HG03521 (cell line): Measurements from ENCODE around the gene NPM1.

Source experiments
- ATAC-seq: cut with Tn5 transposase; IDR thresholded peaks from one replicate; pipeline ENCODE4 v1.9.1; 2021; ENCODE audit warnings: mild to moderate bottlenecking, moderate library complexity; ENCODE audit not compliant: unreplicated experiment

Gene NPM1

GRCh38 chr5:171426680-171427079 is 39.0 kb downstream of the NPM1 start:
- no peak for ATAC-seq

- ATAC-seq = no peak
Observed at GRCh38 chr5:171427318-171428167, 39.9 kb downstream of the NPM1 start.

- ATAC-seq = no peak
Observed at GRCh38 chr5:171428168-171428696, 40.6 kb downstream of the NPM1 start.

- no peak for ATAC-seq
Observed at GRCh38 chr5:171428809-171429542, 41.3 kb downstream of the NPM1 start.

- ATAC-seq = no peak
Observed at GRCh38 chr5:171429543-171429910, 41.9 kb downstream of the NPM1 start.

- no peak for ATAC-seq
Observed at GRCh38 chr5:171431251-171431777, 43.7 kb downstream of the NPM1 start.

- no peak for ATAC-seq
Observed at GRCh38 chr5:171432076-171432475, 44.4 kb downstream of the NPM1 start.

GRCh38 chr5:171432583-171433351 is 45.1 kb downstream of the NPM1 start:
- ATAC-seq = no peak

- no peak for ATAC-seq
Observed at GRCh38 chr5:171433352-171433698, 45.7 kb downstream of the NPM1 start.

- no peak for ATAC-seq
Observed at GRCh38 chr5:171433982-171434676, 46.5 kb downstream of the NPM1 start.

- ATAC-seq = no peak
Observed at GRCh38 chr5:171434874-171435273, 47.2 kb downstream of the NPM1 start.

- ATAC-seq = no peak
Observed at GRCh38 chr5:171435908-171436307, 48.3 kb downstream of the NPM1 start.

GRCh38 chr5:171436804-171437285 is 49.2 kb downstream of the NPM1 start:
- no peak for ATAC-seq

- no peak for ATAC-seq
Observed at GRCh38 chr5:171437286-171437821, 49.7 kb downstream of the NPM1 start.

- no peak for ATAC-seq
Observed at GRCh38 chr5:171438738-171439137, 51.1 kb downstream of the NPM1 start.

GRCh38 chr5:171441246-171441791 is 53.7 kb downstream of the NPM1 start:
- no peak for ATAC-seq

- no peak for ATAC-seq
Observed at GRCh38 chr5:171442287-171443042, 54.8 kb downstream of the NPM1 start.

GRCh38 chr5:171444582-171444981 is 56.9 kb downstream of the NPM1 start:
- ATAC-seq = no peak
